CD4-positive, alpha-beta T cell treated with Interleukin-17A for 4 hours (primary cell): Measurements from ENCODE around the gene DBNL.
A peak's percentile ranks its signal among the peaks of the same experiment; 100 is the strongest.

Experiments
- DNase-seq: peaks from one replicate; pipeline ENCODE4 v3.0.0-alpha.2; 2020; ENCODE audit warnings: mixed read lengths

Gene DBNL

GRCh38 chr7:44100458-44101302 is 56.2 kb downstream of the DBNL start:
- DNase-seq, result no peak

- no peak for DNase-seq
Measured at GRCh38 chr7:44101303-44101965, 56.9 kb downstream of the DBNL start.

GRCh38 chr7:44101966-44102845 is 57.7 kb downstream of the DBNL start:
- DNase-seq, result no peak

- DNase-seq, result no peak
Measured at GRCh38 chr7:44102846-44103565, 58.5 kb downstream of the DBNL start.

- DNase-seq, result no peak
Measured at GRCh38 chr7:44103566-44103922, 59.0 kb downstream of the DBNL start.

GRCh38 chr7:44103923-44104859 is 59.7 kb downstream of the DBNL start, which contains the start of gene AEBP1:
Gene AEBP1, plus strand, starts transcription at chr7:44104345. Its CDS starts 321 bp downstream, at chr7:44104666.
- DNase-seq, result peak; percentile 58

- DNase-seq, result no peak
Measured at GRCh38 chr7:44104860-44105771, 60.6 kb downstream of the DBNL start.

- DNase-seq, result no peak
Measured at GRCh38 chr7:44105832-44106231, 61.3 kb downstream of the DBNL start.

GRCh38 chr7:44106311-44107065 is 62.0 kb downstream of the DBNL start:
- DNase-seq, result no peak

- DNase-seq, result no peak
Measured at GRCh38 chr7:44107116-44107960, 62.8 kb downstream of the DBNL start.

GRCh38 chr7:44107961-44108767 is 63.7 kb downstream of the DBNL start:
- DNase-seq, result no peak

GRCh38 chr7:44108768-44109750 is 64.6 kb downstream of the DBNL start:
- no peak for DNase-seq

- DNase-seq, result no peak
Measured at GRCh38 chr7:44109991-44110390, 65.5 kb downstream of the DBNL start.

GRCh38 chr7:44110719-44111635 is 66.5 kb downstream of the DBNL start:
- DNase-seq, result no peak
